Tibial nerve (tissue), 4 donors: Measurements from ENCODE around the gene CPA1. TPM values are rescaled to one million over a fixed set of nuclear protein-coding genes. Genes with fewer than 3 reads are reported as not detected.

Experiments used
- DNase-seq, 2 donors: peaks; one replicate each; pipeline ENCODE4 v3.0.0-alpha.2; 2019; ENCODE audit warnings: low spot score in 2 of 2
- H3K27ac ChIP-seq, 4 donors: fragments of 200-600 bp; sonication (generic) in 3 of 4; one replicate each; pipeline ENCODE4 v1.5.1; 2017 to 2019; ENCODE audit warnings: mild to moderate bottlenecking in 1 of 4
- H3K27me3 ChIP-seq, 2 donors: fragments of 200-600 bp; sonication (generic) in 1 of 2; one replicate each; pipeline versions ENCODE4 v1.5.1 to v1.6.0; 2017 to 2019
- H3K36me3 ChIP-seq, 3 donors: fragments of 200-600 bp; sonication (generic); one replicate each; pipeline ENCODE4 v1.5.1; 2018 to 2019
- H3K4me1 ChIP-seq, 4 donors: fragments of 200-600 bp; sonication (generic) in 3 of 4; one replicate each; pipeline ENCODE4 v1.5.1; 2017 to 2019
- H3K4me3 ChIP-seq, 4 donors: fragments of 200-600 bp; sonication (generic) in 3 of 4; one replicate each; pipeline ENCODE4 v1.5.1; 2017 to 2019; ENCODE audit warnings: mild to moderate bottlenecking in 1 of 4, moderate library complexity in 1 of 4
- H3K9me3 ChIP-seq, 4 donors: fragments of 200-600 bp; sonication (generic) in 3 of 4; one replicate each; pipeline ENCODE4 v1.5.1; 2017 to 2019
- EP300 ChIP-seq, 2 donors: sonication (generic); formaldehyde crosslinking; IDR thresholded peaks; one replicate each; pipeline ENCODE4 v1.6.1; 2017; ENCODE audit warnings: antibody characterized with exemption in 2 of 2, mild to moderate bottlenecking in 1 of 2
- POLR2A ChIP-seq, 2 donors: fragments of 450-650 bp; IDR thresholded peaks; one replicate each; pipeline ENCODE4 v1.6.1; 2017; ENCODE audit warnings: antibody characterized with exemption in 2 of 2, mild to moderate bottlenecking in 2 of 2, moderate library complexity in 2 of 2
- WGBS, 2 donors: methylation state at CpG; one replicate each; pipeline ENCODE4 v1.1.5; 2018; 5-methylcytosine and 5-hydroxymethylcytosine counted together
- total RNA-seq, 4 donors: library from RNA; depleted of rRNA; stranded (reverse); fragments of >200 nt; gene quantifications; one replicate each; pipeline ENCODE4 v1.1.0, GENCODE V29; 2016
- TF ChIP-seq, protein P1 (sequence below), 5 experiments: fragments of 200-600 bp in 3 of 5; fragments of 450-650 bp in 2 of 5; sonication (generic) in 3 of 5; IDR thresholded peaks; one replicate each; pipeline ENCODE4 v1.5.1; 2016 to 2019; ENCODE audit warnings: antibody characterized with exemption in 5 of 5, mild to moderate bottlenecking in 3 of 5, moderate library complexity in 2 of 5

CPA1 gene
- total RNA-seq, 4 donors from 2014 or later: 2.9 to 37.8 (median 6.3) TPM

DNA sequence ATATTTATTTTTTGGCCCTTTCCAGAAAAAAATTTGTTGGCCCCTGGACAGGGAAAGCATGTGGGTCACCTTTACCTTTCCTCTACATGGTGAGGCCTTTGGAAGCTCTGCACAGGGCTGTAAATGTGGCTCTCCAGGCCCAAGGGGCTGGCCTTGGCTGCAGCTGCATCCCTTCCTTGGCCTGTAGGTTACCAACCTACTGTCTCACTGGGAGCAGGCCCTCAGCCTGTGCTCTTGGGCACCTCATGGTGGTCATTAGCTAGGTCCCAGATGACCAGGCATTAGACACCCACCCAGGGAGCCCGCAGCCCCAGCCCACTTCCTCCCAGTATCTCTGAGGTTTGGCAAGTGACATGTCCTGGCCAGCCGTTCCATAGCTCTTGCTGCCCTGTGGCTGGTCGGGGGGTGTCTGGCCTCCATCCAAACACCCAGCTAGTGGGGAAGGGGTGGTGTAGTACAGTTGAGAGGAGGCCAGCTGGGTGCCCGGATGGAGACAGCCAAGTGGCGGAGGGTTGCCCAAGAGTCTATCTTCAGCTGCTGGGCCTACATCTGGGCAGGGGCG lies 42.8 kb upstream of the CPA1 start:
- H3K4me3 ChIP-seq: no peak overlapping the region
- H3K4me1 ChIP-seq: peaks cover 0 to 8% (median 0%) of the 10 kb centered on the region in 4 donors
- H3K36me3 ChIP-seq: no peaks in the 10 kb centered on the region
- WGBS, 2 donors: 76 to 79% methylated on average over 5 to 6 of the region's 6 CpGs
- no peaks in the 10 kb centered on the region for H3K27me3 ChIP-seq
- no peak for TF ChIP-seq POLR2A (IDR thresholded peaks at IDR 0.05)
- TF ChIP-seq EP300 (IDR thresholded peaks at IDR 0.05): no peak
- TF ChIP-seq, protein P1, sequence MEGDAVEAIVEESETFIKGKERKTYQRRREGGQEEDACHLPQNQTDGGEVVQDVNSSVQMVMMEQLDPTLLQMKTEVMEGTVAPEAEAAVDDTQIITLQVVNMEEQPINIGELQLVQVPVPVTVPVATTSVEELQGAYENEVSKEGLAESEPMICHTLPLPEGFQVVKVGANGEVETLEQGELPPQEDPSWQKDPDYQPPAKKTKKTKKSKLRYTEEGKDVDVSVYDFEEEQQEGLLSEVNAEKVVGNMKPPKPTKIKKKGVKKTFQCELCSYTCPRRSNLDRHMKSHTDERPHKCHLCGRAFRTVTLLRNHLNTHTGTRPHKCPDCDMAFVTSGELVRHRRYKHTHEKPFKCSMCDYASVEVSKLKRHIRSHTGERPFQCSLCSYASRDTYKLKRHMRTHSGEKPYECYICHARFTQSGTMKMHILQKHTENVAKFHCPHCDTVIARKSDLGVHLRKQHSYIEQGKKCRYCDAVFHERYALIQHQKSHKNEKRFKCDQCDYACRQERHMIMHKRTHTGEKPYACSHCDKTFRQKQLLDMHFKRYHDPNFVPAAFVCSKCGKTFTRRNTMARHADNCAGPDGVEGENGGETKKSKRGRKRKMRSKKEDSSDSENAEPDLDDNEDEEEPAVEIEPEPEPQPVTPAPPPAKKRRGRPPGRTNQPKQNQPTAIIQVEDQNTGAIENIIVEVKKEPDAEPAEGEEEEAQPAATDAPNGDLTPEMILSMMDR (IDR thresholded peaks at IDR 0.05): no peak
- H3K9me3 ChIP-seq: no peaks in the 10 kb centered on the region
- H3K27ac ChIP-seq: no peak overlapping the region
- no peak for DNase-seq

DNA sequence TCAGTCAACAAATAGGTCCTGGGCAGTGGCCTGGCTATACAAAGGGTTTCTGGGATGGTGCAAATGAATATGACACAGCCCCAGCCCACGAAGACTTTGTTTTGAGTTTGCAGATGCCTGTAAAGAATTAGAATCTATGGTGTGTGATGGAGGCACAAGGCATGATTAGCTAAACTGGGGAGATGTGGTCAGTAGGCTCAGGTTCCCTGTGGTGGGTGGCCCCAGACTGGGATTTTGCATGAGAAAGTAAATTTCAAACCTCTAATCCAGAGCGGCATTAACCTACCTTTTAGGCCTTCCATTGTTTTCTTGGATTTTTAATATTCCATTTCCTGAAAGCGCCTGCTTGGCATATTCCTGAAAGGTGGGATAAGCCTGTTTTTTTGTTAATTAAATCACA lies 42.1 kb upstream of the CPA1 start:
- no peaks in the 10 kb centered on the region for H3K27me3 ChIP-seq
- H3K9me3 ChIP-seq: no peaks in the 10 kb centered on the region
- no peak overlapping the region for H3K4me3 ChIP-seq
- TF ChIP-seq POLR2A (IDR thresholded peaks at IDR 0.05): no peak
- no peak for DNase-seq
- 83 to 86% methylated on average over 3 of the region's 3 CpGs for WGBS, 2 donors
- no peaks in the 10 kb centered on the region for H3K36me3 ChIP-seq
- no peak overlapping the region for H3K27ac ChIP-seq
- H3K4me1 ChIP-seq: peaks cover 0 to 8% (median 0%) of the 10 kb centered on the region in 4 donors

DNA sequence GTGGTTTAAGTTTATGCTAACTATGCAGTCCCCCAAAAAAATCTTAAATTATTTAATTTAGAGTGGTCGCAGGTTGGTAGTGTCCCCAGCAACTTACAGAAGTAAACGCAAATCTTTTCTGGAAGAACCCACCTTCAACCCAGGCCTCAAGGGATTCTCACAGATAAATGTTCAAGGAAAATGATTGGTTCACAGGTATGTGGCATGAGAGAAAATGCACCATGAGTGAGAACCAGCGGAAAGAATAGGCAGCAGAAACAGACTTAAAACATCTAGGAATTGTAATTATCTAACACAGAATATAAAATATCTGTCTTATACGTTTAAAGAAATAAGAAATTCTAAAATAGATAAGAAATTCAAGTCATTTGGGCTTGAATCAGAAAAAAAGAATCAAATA lies 38.4 kb upstream of the CPA1 start:
- Histone ChIP-seq H3K36me3 (no peaks in the 10 kb centered on the region), H3K27ac (no peak overlapping the region), H3K4me1 (no peaks in the 10 kb centered on the region), H3K27me3 (no peaks in the 10 kb centered on the region), H3K4me3 (no peak overlapping the region), H3K9me3 (no peaks in the 10 kb centered on the region)
- no peak for DNase-seq
- WGBS, 2 donors: 94% methylated on average over 4 of the region's 4 CpGs
- TF ChIP-seq POLR2A (IDR thresholded peaks at IDR 0.05): no peak

DNA sequence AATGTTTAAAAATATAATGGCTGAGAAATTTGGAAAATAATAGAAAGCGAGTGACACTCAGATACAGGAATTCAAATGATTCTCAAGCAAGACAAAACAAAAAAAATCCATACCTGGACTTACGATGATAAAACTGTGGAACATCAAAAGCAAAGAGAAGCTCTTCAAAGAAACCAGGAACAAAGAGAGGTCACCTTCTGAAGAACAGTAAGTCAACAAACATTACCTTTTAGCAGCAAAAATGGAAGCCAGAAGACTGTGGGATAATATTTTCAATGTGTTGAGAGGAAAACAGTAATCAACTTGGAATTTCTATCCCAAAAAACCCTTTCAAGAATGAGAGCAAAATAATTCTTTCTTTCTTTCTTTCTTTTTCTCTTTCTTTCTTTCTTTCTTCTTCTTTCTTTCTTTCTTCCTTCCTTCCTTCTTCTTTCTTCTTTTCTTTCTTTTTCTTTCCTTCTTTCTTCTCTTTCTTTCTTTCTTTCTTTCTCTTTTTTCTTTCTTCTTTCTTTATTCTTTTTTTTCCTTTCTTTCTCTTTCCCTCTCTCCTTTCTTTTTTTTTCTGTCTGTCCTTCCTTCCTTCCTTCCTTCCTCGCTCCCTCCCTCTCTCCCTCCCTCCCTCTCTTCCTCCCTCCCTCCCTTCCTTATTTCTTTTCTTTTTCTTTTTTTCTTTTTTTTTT lies 37.5 kb upstream of the CPA1 start:
- DNase-seq: no peak
- 96 to 98% methylated on average over 3 of the region's 3 CpGs for WGBS, 2 donors
- H3K4me1 ChIP-seq: no peaks in the 10 kb centered on the region

DNA sequence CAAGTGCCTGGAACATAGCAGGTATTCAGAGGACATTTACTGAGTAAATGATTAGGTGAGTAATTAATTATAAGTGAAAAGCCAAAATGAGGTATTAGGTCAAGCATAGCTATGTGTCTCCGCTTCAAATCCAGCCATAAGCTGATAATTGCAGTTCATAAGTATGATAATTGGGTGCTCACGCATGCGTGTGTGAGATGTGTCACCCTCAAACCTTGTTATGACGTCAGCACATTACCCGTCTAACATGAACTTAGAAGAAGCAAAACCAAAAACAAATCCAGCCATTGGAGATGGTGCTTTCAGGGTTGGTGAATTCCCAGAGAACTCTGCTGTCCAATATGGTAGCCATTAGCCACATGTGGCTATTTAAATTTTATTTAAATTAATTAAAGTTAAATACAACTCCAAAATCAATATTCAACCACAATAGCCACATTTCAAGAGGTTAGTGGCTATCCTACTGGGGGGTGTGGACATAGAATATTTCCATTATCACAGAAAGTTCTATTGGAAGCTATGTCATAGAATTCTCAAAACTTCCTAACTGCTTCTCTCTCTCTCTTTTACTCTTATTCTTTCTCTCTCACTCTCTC lies 35.9 kb upstream of the CPA1 start, which contains the start of gene CPA5:
CPA5 (plus strand) TSS at position 546 of the 596 bp plus-strand sequence. CDS start 1,670 bp downstream, outside the sequence.
- no peak within 1 kb of the TSS for H3K27ac ChIP-seq
- no peak for DNase-seq
- H3K4me3 ChIP-seq: peak within 1 kb of the TSS in 2 of 4 donors; percentile 5 to 8
- no peaks in the 10 kb centered on the region for H3K36me3 ChIP-seq
- WGBS, 2 donors: 90 to 95% methylated on average over 5 of the region's 5 CpGs
- H3K4me1 ChIP-seq: no peaks in the 10 kb centered on the region
- TF ChIP-seq EP300 (IDR thresholded peaks at IDR 0.05) (no peak), POLR2A (IDR thresholded peaks at IDR 0.05) (no peak)
- TF ChIP-seq, protein P1 (IDR thresholded peaks at IDR 0.05): no peak
- H3K27me3 ChIP-seq: no peaks in the 10 kb centered on the region
- H3K9me3 ChIP-seq: no peaks in the 10 kb centered on the region

More for the DNA sequence above, 37.5 kb upstream of the CPA1 start:
- Histone ChIP-seq H3K36me3 (no peaks in the 10 kb centered on the region), H3K27me3 (no peaks in the 10 kb centered on the region), H3K4me3 (no peak overlapping the region), H3K9me3 (no peaks in the 10 kb centered on the region), H3K27ac (no peak overlapping the region)
- TF ChIP-seq, protein P1 (IDR thresholded peaks at IDR 0.05): no peak
- TF ChIP-seq EP300 (IDR thresholded peaks at IDR 0.05) (no peak), POLR2A (IDR thresholded peaks at IDR 0.05) (no peak)

DNA sequence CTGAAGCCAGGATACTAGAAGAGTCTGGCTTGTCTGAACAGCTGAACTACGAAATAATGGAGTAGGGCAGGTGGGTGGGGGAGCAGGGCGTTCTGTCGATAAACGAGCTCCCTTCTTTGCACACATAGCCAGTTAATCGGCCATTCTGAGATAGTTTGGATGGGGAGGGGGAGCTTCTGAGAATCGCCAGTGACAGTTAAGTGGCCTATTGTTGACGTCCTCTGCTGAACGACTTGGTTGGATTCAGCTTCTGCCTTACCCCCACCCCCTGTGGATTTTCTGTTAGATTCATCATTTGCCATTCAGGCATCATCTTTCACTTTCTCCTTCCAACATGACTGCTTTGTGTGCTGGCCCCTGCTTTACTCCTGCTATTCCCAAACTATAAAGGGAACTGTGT lies 35.2 kb upstream of the CPA1 start:
- Histone ChIP-seq H3K36me3 (no peaks in the 10 kb centered on the region), H3K4me1 (no peaks in the 10 kb centered on the region), H3K4me3 (peak overlapping the region in 2 of 4 donors; percentile 5 to 8), H3K27ac (no peak overlapping the region), H3K9me3 (no peaks in the 10 kb centered on the region), H3K27me3 (no peaks in the 10 kb centered on the region)
- TF ChIP-seq EP300 (IDR thresholded peaks at IDR 0.05) (no peak), POLR2A (IDR thresholded peaks at IDR 0.05) (no peak)
- TF ChIP-seq, protein P1 (IDR thresholded peaks at IDR 0.05): no peak
- WGBS, 2 donors: 37 to 41% methylated on average over 8 of the region's 8 CpGs
- DNase-seq: no peak
